ENCODE measurements around the gene C1orf159.

DNA sequence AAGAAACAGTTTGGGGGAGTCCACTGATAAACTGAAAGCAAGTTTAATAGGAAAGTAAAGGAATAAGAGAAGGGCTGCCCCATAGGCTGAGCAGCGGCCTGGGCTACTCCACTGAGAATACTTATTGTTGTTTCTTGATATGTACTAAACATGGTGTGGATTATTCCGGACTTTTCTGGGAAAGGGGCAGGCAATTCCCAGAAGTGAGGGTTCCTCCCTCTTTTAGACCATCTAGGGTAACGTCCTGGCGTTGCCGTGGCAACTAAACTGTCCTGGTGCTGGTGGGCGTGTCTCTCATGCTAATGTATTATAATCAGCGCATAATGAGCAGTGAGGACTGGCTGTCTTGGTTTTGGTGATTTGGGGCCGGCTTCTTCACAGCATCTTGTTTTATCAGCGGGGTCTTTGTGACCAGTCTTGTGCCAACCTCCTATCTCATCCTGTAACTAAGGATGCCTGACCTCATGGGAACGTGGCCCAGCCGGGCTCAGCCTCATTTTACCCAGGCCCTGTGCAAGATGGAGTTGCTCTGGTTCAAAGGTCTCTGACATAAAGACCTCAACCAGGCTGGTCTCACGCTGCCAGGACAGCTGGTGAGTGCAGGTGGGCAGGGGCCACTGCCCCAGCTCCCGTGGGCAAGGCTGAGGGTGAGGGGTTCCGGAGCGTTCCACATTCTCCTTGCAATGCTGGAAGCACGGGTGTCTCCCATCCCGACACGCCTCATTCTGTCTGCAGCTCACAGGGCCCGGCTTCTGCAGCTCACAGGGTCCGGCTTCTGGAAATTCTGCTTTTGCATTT, 19.6 kb upstream of the C1orf159 start:
- TF ChIP-seq EZH2 (IDR thresholded peaks at IDR 0.05; ENCODE audit: borderline replicate concordance) (no peak), EZH2phosphoT487 (IDR thresholded peaks at IDR 0.05; ENCODE audit: low read depth, severe bottlenecking, unreplicated experiment) (no peak)
- TF ChIP-seq, protein P1, sequence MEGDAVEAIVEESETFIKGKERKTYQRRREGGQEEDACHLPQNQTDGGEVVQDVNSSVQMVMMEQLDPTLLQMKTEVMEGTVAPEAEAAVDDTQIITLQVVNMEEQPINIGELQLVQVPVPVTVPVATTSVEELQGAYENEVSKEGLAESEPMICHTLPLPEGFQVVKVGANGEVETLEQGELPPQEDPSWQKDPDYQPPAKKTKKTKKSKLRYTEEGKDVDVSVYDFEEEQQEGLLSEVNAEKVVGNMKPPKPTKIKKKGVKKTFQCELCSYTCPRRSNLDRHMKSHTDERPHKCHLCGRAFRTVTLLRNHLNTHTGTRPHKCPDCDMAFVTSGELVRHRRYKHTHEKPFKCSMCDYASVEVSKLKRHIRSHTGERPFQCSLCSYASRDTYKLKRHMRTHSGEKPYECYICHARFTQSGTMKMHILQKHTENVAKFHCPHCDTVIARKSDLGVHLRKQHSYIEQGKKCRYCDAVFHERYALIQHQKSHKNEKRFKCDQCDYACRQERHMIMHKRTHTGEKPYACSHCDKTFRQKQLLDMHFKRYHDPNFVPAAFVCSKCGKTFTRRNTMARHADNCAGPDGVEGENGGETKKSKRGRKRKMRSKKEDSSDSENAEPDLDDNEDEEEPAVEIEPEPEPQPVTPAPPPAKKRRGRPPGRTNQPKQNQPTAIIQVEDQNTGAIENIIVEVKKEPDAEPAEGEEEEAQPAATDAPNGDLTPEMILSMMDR (IDR thresholded peaks at IDR 0.05; ENCODE audit: poor library complexity): no peak
